H9 (cell line): Measurements from ENCODE around the gene ARL13A. TPM values are rescaled to one million over a fixed set of nuclear protein-coding genes. Genes with fewer than 3 reads are reported as not detected.

Source experiments
- DNase-seq: peaks from one replicate; pipeline ENCODE4 v3.0.0-alpha.2; 2017
- H2AFZ ChIP-seq: one replicate; pipeline ENCODE4 v1.6.1; 2013; ENCODE audit warnings: mild to moderate bottlenecking, low read length, control low read depth, moderate library complexity
- H2AK5ac ChIP-seq: 2 replicates; pipeline ENCODE4 v1.6.1; 2013; ENCODE audit warnings: low read length, control low read depth, mixed read lengths; ENCODE audit not compliant: insufficient read length
- H2BK120ac ChIP-seq: one replicate; pipeline ENCODE4 v1.6.1; 2013; ENCODE audit warnings: low read depth, mild to moderate bottlenecking, low read length, control low read depth, inconsistent platforms; ENCODE audit not compliant: poor library complexity, severe bottlenecking
- H2BK12ac ChIP-seq: 2 replicates; pipeline ENCODE4 v1.6.1; 2013; ENCODE audit warnings: low read length, control low read depth, mixed read lengths, low read depth; ENCODE audit not compliant: insufficient read length
- H2BK15ac ChIP-seq: 2 replicates; pipeline ENCODE4 v1.6.1; 2013; ENCODE audit warnings: low read depth, low read length, control low read depth
- H2BK20ac ChIP-seq: one replicate; pipeline ENCODE4 v1.6.1; 2013; ENCODE audit warnings: low read depth, mild to moderate bottlenecking, low read length, control low read depth, inconsistent platforms; ENCODE audit not compliant: poor library complexity, severe bottlenecking
- H2BK5ac ChIP-seq: 2 replicates; pipeline ENCODE4 v1.6.1; 2013; ENCODE audit warnings: low read length, control low read depth, mixed read lengths; ENCODE audit not compliant: insufficient read length
- H3K14ac ChIP-seq: 2 replicates; pipeline ENCODE4 v1.6.1; 2013; ENCODE audit warnings: low read length, control low read depth; ENCODE audit not compliant: insufficient read depth
- H3K18ac ChIP-seq: 2 replicates; pipeline ENCODE4 v1.6.1; 2013; ENCODE audit warnings: low read depth, mild to moderate bottlenecking, mixed read lengths, low read length, control low read depth; ENCODE audit not compliant: insufficient read length
- H3K23ac ChIP-seq: 2 replicates; pipeline ENCODE4 v1.6.1; 2013; ENCODE audit warnings: low read length, control low read depth, mixed read lengths, low read depth; ENCODE audit not compliant: insufficient read length
- H3K23me2 ChIP-seq: 2 replicates; pipeline ENCODE4 v1.6.1; 2013; ENCODE audit warnings: low read depth, mild to moderate bottlenecking, mixed read lengths, low read length, control low read depth; ENCODE audit not compliant: insufficient read length, poor library complexity, severe bottlenecking
- H3K27ac ChIP-seq: 2 replicates; pipeline ENCODE4 v1.5.1; 2013; ENCODE audit warnings: low read length, control low read depth, mixed read lengths, low read depth; ENCODE audit not compliant: insufficient read length
- H3K27me3 ChIP-seq: 2 replicates; pipeline ENCODE4 v1.6.1; 2013; ENCODE audit warnings: low read length, control low read depth, inconsistent platforms; ENCODE audit not compliant: insufficient read depth
- H3K4ac ChIP-seq: 2 replicates; pipeline ENCODE4 v1.6.1; 2013; ENCODE audit warnings: low read depth, mild to moderate bottlenecking, control low read depth, inconsistent platforms, low read length, moderate library complexity
- H3K4me1 ChIP-seq: 2 replicates; pipeline ENCODE4 v1.6.1; 2013; ENCODE audit warnings: low read length, control low read depth, inconsistent platforms; ENCODE audit not compliant: insufficient read depth
- H3K4me2 ChIP-seq: 2 replicates; pipeline ENCODE4 v1.6.1; 2013; ENCODE audit warnings: low read length, control low read depth, mixed read lengths; ENCODE audit not compliant: insufficient read length, insufficient read depth
- H3K56ac ChIP-seq: 2 replicates; pipeline ENCODE4 v1.6.1; 2013; ENCODE audit warnings: low read depth, mild to moderate bottlenecking, mixed read lengths, low read length, control low read depth; ENCODE audit not compliant: insufficient read length
- H3K79me1 ChIP-seq: 2 replicates; pipeline ENCODE4 v1.6.1; 2013; ENCODE audit warnings: low read depth, mild to moderate bottlenecking, moderate library complexity, low read length, control low read depth, inconsistent platforms; ENCODE audit not compliant: insufficient read depth, poor library complexity, severe bottlenecking
- H3K79me2 ChIP-seq: 2 replicates; pipeline ENCODE4 v1.6.1; 2013; ENCODE audit warnings: low read length, control low read depth, inconsistent platforms; ENCODE audit not compliant: insufficient read depth
- H3K9ac ChIP-seq: 2 replicates; pipeline ENCODE4 v1.6.1; 2013; ENCODE audit warnings: low read length, control low read depth, mixed read lengths; ENCODE audit not compliant: insufficient read length; ENCODE audit errors: extremely low read depth
- H3K9me3 ChIP-seq: one replicate; pipeline ENCODE4 v1.6.1; 2013; ENCODE audit warnings: low read depth, low read length, inconsistent platforms; ENCODE audit not compliant: control insufficient read depth
- H3T11ph ChIP-seq: one replicate; pipeline ENCODE4 v1.6.1; 2013; ENCODE audit warnings: mild to moderate bottlenecking, low read length, control low read depth, inconsistent platforms
- H4K20me1 ChIP-seq: one replicate; pipeline ENCODE4 v1.6.1; 2013; ENCODE audit not compliant: control insufficient read depth, insufficient read length, insufficient read depth
- H4K5ac ChIP-seq: 2 replicates; pipeline ENCODE4 v1.6.1; 2013; ENCODE audit warnings: low read depth, mild to moderate bottlenecking, mixed read lengths, low read length, control low read depth; ENCODE audit not compliant: insufficient read length
- H4K8ac ChIP-seq: replicated peaks from 2 replicates; pipeline ENCODE4 v1.6.1; 2013; ENCODE audit warnings: low read length, control low read depth, mixed read lengths, low read depth; ENCODE audit not compliant: insufficient read length
- H4K91ac ChIP-seq: 2 replicates; pipeline ENCODE4 v1.6.1; 2013; ENCODE audit warnings: low read depth, mild to moderate bottlenecking, moderate library complexity, mixed read lengths, low read length, control low read depth; ENCODE audit not compliant: insufficient read length
- H3K27ac Mint-ChIP-seq, 3 experiments: 2 replicates in 2 of 3; 3 replicates in 1 of 3; pipeline ENCODE4 v1.8.0; 2020 to 2021; ENCODE audit warnings: mixed read lengths in 3 of 3, mild to moderate bottlenecking in 1 of 3, moderate library complexity in 1 of 3
- H3K27me3 Mint-ChIP-seq: 2 replicates; pipeline ENCODE4 v1.8.0; 2021; ENCODE audit warnings: low read depth, mild to moderate bottlenecking, moderate library complexity, mixed read lengths
- H3K36me3 Mint-ChIP-seq, 3 experiments: 2 replicates in 2 of 3; 3 replicates in 1 of 3; pipeline ENCODE4 v1.8.0; 2020 to 2021; ENCODE audit warnings: low read depth in 3 of 3, mixed read lengths in 3 of 3; ENCODE audit not compliant: insufficient read depth in 1 of 3
- H3K4me1 Mint-ChIP-seq, 2 experiments: 2 replicates each; pipeline ENCODE4 v1.8.0; 2020; ENCODE audit warnings: mixed read lengths in 2 of 2
- H3K4me3 Mint-ChIP-seq, 2 experiments: 2 replicates in 1 of 2; 3 replicates in 1 of 2; pipeline ENCODE4 v1.8.0; 2020 to 2021; ENCODE audit warnings: mild to moderate bottlenecking in 2 of 2, mixed read lengths in 2 of 2, moderate library complexity in 1 of 2
- H3K9me3 Mint-ChIP-seq, 2 experiments: 2 replicates in 1 of 2; 3 replicates in 1 of 2; pipeline ENCODE4 v1.8.0; 2020; ENCODE audit warnings: mild to moderate bottlenecking in 2 of 2, mixed read lengths in 2 of 2, moderate library complexity in 1 of 2
- WGBS: extraction: QIAGEN DNeasy Blood & Tissue Kit; methylation state at CpG from one replicate; pipeline ENCODE4 v1.1.7; 2013; ENCODE audit warnings: missing lambda C conversion rate, low lambda C conversion rate, mixed read lengths; ENCODE audit not compliant: insufficient read length; ENCODE audit errors: extremely low coverage; 5-methylcytosine and 5-hydroxymethylcytosine counted together
- long read RNA-seq: library from polyadenylated mRNA; unstranded; transcript quantifications from one replicate; pipeline ENCODE4 v2.0.0, GENCODE V29; 2020
- total RNA-seq: library from RNA; stranded (reverse); gene quantifications from 2 replicates; pipeline ENCODE4 v1.2.1, GENCODE V29; 2021
- TF ChIP-seq, protein P1 (sequence below): fragments of 200-600 bp; sonication (generic); conservative IDR thresholded peaks from 3 replicates; pipeline ENCODE4 v1.8.0; 2021; ENCODE audit warnings: antibody characterized with exemption, mild to moderate bottlenecking

The ARL13A gene
- not detected in 2 replicates for total RNA-seq
- long read RNA-seq: 0 reads

DNA sequence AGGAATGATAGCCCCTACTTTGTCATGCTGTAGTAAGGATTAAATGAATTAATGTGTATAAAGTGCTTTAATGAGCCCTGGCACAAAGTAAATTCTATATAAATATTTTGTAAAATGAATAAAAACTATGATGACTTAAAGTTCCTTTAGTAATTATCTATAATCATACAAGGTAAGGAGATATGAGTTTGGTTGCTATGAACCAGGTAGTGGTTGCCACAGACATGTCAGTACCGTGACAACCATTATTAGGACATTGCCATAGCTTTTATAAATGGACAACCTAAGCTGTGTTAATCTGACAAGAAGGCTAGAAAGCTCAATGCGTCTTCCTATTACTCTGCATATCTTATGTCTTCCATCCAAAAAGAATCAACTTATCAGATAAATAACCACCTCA lies at the start of gene ARL13A:
Gene ARL13A, plus strand, starts transcription at position 301 of the 400 bp plus-strand sequence. CDS start 3,982 bp downstream, outside the sequence.
- Histone ChIP-seq H3K4me2 (no peak within 1 kb of the TSS), H4K8ac (no peak within 1 kb of the TSS), H3K79me1 (no peaks in the 10 kb centered on the region), H3K23ac (no peak within 1 kb of the TSS), H2BK120ac (no peak within 1 kb of the TSS), H2BK5ac (no peak within 1 kb of the TSS), H3K18ac (no peak within 1 kb of the TSS), H2BK12ac (no peak within 1 kb of the TSS), H3K9ac (no peak within 1 kb of the TSS), H3K27me3 (no peaks in the 10 kb centered on the region), H3K4me1 (no peaks in the 10 kb centered on the region), H3K56ac (no peak within 1 kb of the TSS), H3K27ac (no peak within 1 kb of the TSS), H2BK15ac (no peak within 1 kb of the TSS), H3K9me3 (peaks cover 28% of the 10 kb centered on the region), H2AK5ac (no peak within 1 kb of the TSS), H4K20me1 (no peaks in the 10 kb centered on the region), H4K5ac (no peak within 1 kb of the TSS), H4K91ac (no peak within 1 kb of the TSS), H3K79me2 (no peaks in the 10 kb centered on the region), H3K14ac (no peak within 1 kb of the TSS), H3T11ph (no peak within 1 kb of the TSS), H3K23me2 (no peaks in the 10 kb centered on the region), H2AFZ (no peak within 1 kb of the TSS), H2BK20ac (no peak within 1 kb of the TSS), H3K4ac (no peak within 1 kb of the TSS)
- H3K36me3 Mint-ChIP-seq: peaks cover 2 to 8% (median 3%) of the 10 kb centered on the region in 3 experiments; a peak in 5 of 7 replicates
- no CpG with 5 or more reads among the region's 2 CpGs for WGBS
- H3K9me3 Mint-ChIP-seq: peaks cover 46 to 47% of the 10 kb centered on the region in 2 experiments
- no peaks in the 10 kb centered on the region for H3K4me1 Mint-ChIP-seq
- TF ChIP-seq, protein P1, sequence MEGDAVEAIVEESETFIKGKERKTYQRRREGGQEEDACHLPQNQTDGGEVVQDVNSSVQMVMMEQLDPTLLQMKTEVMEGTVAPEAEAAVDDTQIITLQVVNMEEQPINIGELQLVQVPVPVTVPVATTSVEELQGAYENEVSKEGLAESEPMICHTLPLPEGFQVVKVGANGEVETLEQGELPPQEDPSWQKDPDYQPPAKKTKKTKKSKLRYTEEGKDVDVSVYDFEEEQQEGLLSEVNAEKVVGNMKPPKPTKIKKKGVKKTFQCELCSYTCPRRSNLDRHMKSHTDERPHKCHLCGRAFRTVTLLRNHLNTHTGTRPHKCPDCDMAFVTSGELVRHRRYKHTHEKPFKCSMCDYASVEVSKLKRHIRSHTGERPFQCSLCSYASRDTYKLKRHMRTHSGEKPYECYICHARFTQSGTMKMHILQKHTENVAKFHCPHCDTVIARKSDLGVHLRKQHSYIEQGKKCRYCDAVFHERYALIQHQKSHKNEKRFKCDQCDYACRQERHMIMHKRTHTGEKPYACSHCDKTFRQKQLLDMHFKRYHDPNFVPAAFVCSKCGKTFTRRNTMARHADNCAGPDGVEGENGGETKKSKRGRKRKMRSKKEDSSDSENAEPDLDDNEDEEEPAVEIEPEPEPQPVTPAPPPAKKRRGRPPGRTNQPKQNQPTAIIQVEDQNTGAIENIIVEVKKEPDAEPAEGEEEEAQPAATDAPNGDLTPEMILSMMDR: no peak
- no peaks in the 10 kb centered on the region for H3K27me3 Mint-ChIP-seq
- H3K4me3 Mint-ChIP-seq: no peak within 1 kb of the TSS
- H3K27ac Mint-ChIP-seq: no peak within 1 kb of the TSS
- DNase-seq: no peak
